Central memory CD4-positive, alpha-beta T cell (primary cell): ENCODE data around the gene TMEM120A.

Experiments used
- DNase-seq: peaks from one replicate; pipeline ENCODE4 v3.0.0; 2022

Gene TMEM120A

GRCh38 chr7:75980430-75981202, 13.8 kb downstream of the TMEM120A start:
- no peak for DNase-seq

- DNase-seq: no peak
Measured at GRCh38 chr7:75979759-75980429, 14.5 kb downstream of the TMEM120A start.

- DNase-seq: no peak
Measured at GRCh38 chr7:75977743-75978142, 16.7 kb downstream of the TMEM120A start.

- no peak for DNase-seq
Measured at GRCh38 chr7:75971961-75972763, 22.2 kb downstream of the TMEM120A start.

GRCh38 chr7:75971309-75971960, 23.0 kb downstream of the TMEM120A start:
- DNase-seq: no peak

GRCh38 chr7:75969704-75970498, 24.5 kb downstream of the TMEM120A start:
- no peak for DNase-seq

GRCh38 chr7:75969182-75969581, 25.2 kb downstream of the TMEM120A start:
- no peak for DNase-seq

- DNase-seq: no peak
Measured at GRCh38 chr7:75968561-75969001, 25.8 kb downstream of the TMEM120A start.

- no peak for DNase-seq
Measured at GRCh38 chr7:75968012-75968411, 26.4 kb downstream of the TMEM120A start.

GRCh38 chr7:75967487-75967997, 26.9 kb downstream of the TMEM120A start:
- no peak for DNase-seq

GRCh38 chr7:75967055-75967454, 27.3 kb downstream of the TMEM120A start:
- DNase-seq: no peak

GRCh38 chr7:75966190-75966961, 28.0 kb downstream of the TMEM120A start:
- DNase-seq: no peak

- DNase-seq: no peak
Measured at GRCh38 chr7:75965617-75966016, 28.8 kb downstream of the TMEM120A start.

GRCh38 chr7:75963381-75963995, 30.9 kb downstream of the TMEM120A start:
- DNase-seq: no peak

GRCh38 chr7:75962607-75963380, 31.6 kb downstream of the TMEM120A start:
- DNase-seq: no peak

GRCh38 chr7:75961218-75961617, 33.2 kb downstream of the TMEM120A start:
- no peak for DNase-seq

- DNase-seq: no peak
Measured at GRCh38 chr7:75960372-75960771, 34.0 kb downstream of the TMEM120A start.

- no peak for DNase-seq
Measured at GRCh38 chr7:75958802-75959543, 35.4 kb downstream of the TMEM120A start.
